ENCODE results near the gene HEBP2. TPM values are rescaled to one million over a fixed set of nuclear protein-coding genes. Genes with fewer than 3 reads are reported as not detected.

Gene HEBP2
- total and polyA plus RNA-seq, 12 donors = 22.3 to 76.9 (median 49.8) TPM

GRCh38 chr6:138443979-138444378 is 40.0 kb downstream of the HEBP2 start:
- intact Hi-C loops (cut with DNase I) = no loop called here
- H3K9me3 ChIP-seq (replicated peaks in 1 of 3) = no peaks in the 10 kb centered on the region
- no peak overlapping the region for H3K4me3 ChIP-seq
- H3K27ac ChIP-seq = no peak overlapping the region
- H3K27me3 ChIP-seq = no peaks in the 10 kb centered on the region
- no peaks in the 10 kb centered on the region for H3K4me1 ChIP-seq (replicated peaks in 1 of 2)
- TF ChIP-seq CTCF (IDR thresholded peaks at IDR 0.05) (no peak), POLR2A (IDR thresholded peaks at IDR 0.05) (no peak)
- H3K36me3 ChIP-seq (replicated peaks in 1 of 2) = no peaks in the 10 kb centered on the region
- DNase-seq = no peak

- 77 to 92% (median 87%) methylated on average over 6 of the region's 6 CpGs for WGBS, 4 donors
- TF ChIP-seq CTCF (IDR thresholded peaks at IDR 0.05) = no peak
- TF ChIP-seq POLR2A (IDR thresholded peaks at IDR 0.05) = no peak
Measured at GRCh38 chr6:138446821-138447220, 42.8 kb downstream of the HEBP2 start.

GRCh38 chr6:138450445-138450844 is 46.4 kb downstream of the HEBP2 start:
- H3K27ac ChIP-seq = no peak overlapping the region
- DNase-seq = no peak
- intact Hi-C loops (cut with DNase I) = no loop called here
- H3K36me3 ChIP-seq (replicated peaks in 1 of 2) = no peaks in the 10 kb centered on the region
- H3K4me1 ChIP-seq (replicated peaks in 1 of 2) = peaks cover 0 to 1% of the 10 kb centered on the region in 2 donors
- no peaks in the 10 kb centered on the region for H3K9me3 ChIP-seq (replicated peaks in 1 of 3)
- no peak overlapping the region for H3K4me3 ChIP-seq
- WGBS, 4 donors = 58 to 75% (median 68%) methylated on average over 3 of the region's 3 CpGs
- TF ChIP-seq CTCF (IDR thresholded peaks at IDR 0.05) (no peak), POLR2A (IDR thresholded peaks at IDR 0.05) (no peak)
- no peaks in the 10 kb centered on the region for H3K27me3 ChIP-seq

More at GRCh38 chr6:138446821-138447220, 42.8 kb downstream of the HEBP2 start:
- Histone ChIP-seq H3K27ac (no peak overlapping the region), H3K27me3 (no peaks in the 10 kb centered on the region), H3K4me1 (replicated peaks in 1 of 2) (no peaks in the 10 kb centered on the region), H3K36me3 (replicated peaks in 1 of 2) (no peaks in the 10 kb centered on the region), H3K9me3 (replicated peaks in 1 of 3) (no peaks in the 10 kb centered on the region), H3K4me3 (no peak overlapping the region)
- intact Hi-C loops (cut with DNase I) = no loop called here
- DNase-seq = no peak

GRCh38 chr6:138451043-138451442 is 47.0 kb downstream of the HEBP2 start:
- Histone ChIP-seq H3K4me1 (replicated peaks in 1 of 2) (peaks cover 0 to 7% of the 10 kb centered on the region in 2 donors), H3K36me3 (replicated peaks in 1 of 2) (no peaks in the 10 kb centered on the region), H3K27ac (no peak overlapping the region), H3K9me3 (replicated peaks in 1 of 3) (no peaks in the 10 kb centered on the region), H3K4me3 (no peak overlapping the region), H3K27me3 (no peaks in the 10 kb centered on the region)
- 93 to 99% (median 97%) methylated on average over 3 of the region's 3 CpGs for WGBS, 4 donors
- DNase-seq = no peak
- intact Hi-C loops (cut with DNase I) = no loop called here
- TF ChIP-seq POLR2A (IDR thresholded peaks at IDR 0.05) (no peak), CTCF (IDR thresholded peaks at IDR 0.05) (no peak)
